Lung (tissue), 12 donors: ENCODE measurements around the gene FNIP1. TPM values are rescaled to one million over a fixed set of nuclear protein-coding genes. Genes with fewer than 3 reads are reported as not detected.

Source experiments
- ATAC-seq: fragments of 200-7000 bp; cut with Tn5 transposase; one replicate; pipeline ENCODE4 v1.9.1; 2020; ENCODE audit warnings: moderate number of reproducible peaks; ENCODE audit not compliant: insufficient read depth, low FRiP score
- DNase-seq, 3 donors: peaks; one replicate each; pipeline ENCODE4 v3.0.0-alpha.2; 2013 to 2017
- H3K27ac ChIP-seq, 2 donors: one replicate each; pipeline ENCODE4 v1.5.1; 2013; ENCODE audit warnings: mild to moderate bottlenecking in 2 of 2, moderate library complexity in 2 of 2, control low read depth in 1 of 2, inconsistent platforms in 1 of 2, low read depth in 1 of 2, low read length in 1 of 2
- H3K27me3 ChIP-seq, 3 donors: one replicate each; pipeline ENCODE4 v1.5.1; 2013; ENCODE audit warnings: low read length in 2 of 3; ENCODE audit not compliant: control insufficient read depth in 3 of 3, insufficient read depth in 3 of 3
- H3K36me3 ChIP-seq, 4 donors: one replicate each; pipeline ENCODE4 v1.5.1; 2013; ENCODE audit warnings: low read length in 4 of 4, mild to moderate bottlenecking in 1 of 4, moderate library complexity in 1 of 4; ENCODE audit not compliant: control insufficient read depth in 4 of 4, insufficient read depth in 4 of 4
- H3K4me1 ChIP-seq, 5 donors: one replicate each; pipeline ENCODE4 v1.5.1; 2013; ENCODE audit warnings: low read length in 5 of 5, mild to moderate bottlenecking in 2 of 5, moderate library complexity in 1 of 5; ENCODE audit not compliant: control insufficient read depth in 5 of 5, insufficient read depth in 5 of 5
- H3K4me3 ChIP-seq: one replicate; pipeline ENCODE4 v1.5.1; 2013; ENCODE audit warnings: mild to moderate bottlenecking, control low read depth, moderate library complexity
- H3K9ac ChIP-seq, 2 donors: one replicate each; pipeline ENCODE4 v1.5.1; 2013; ENCODE audit warnings: low read length in 2 of 2, control low read depth in 1 of 2; ENCODE audit not compliant: insufficient read depth in 1 of 2
- H3K9me3 ChIP-seq, 4 donors: one replicate each; pipeline ENCODE4 v1.5.1; 2013; ENCODE audit warnings: low read length in 3 of 4, mild to moderate bottlenecking in 1 of 4, moderate library complexity in 1 of 4; ENCODE audit not compliant: control insufficient read depth in 4 of 4, insufficient read depth in 3 of 4
- CTCF ChIP-seq: IDR thresholded peaks from 2 replicates; pipeline ENCODE4 v1.5.1; 2012; ENCODE audit warnings: mild to moderate bottlenecking; ENCODE audit errors: control extremely low read depth, extremely low read depth
- WGBS, 2 donors: extraction: QIAGEN DNeasy Blood & Tissue Kit; methylation state at CpG; one replicate each; pipeline ENCODE4 v1.1.7; 2013; 5-methylcytosine and 5-hydroxymethylcytosine counted together
- polyA plus RNA-seq, 2 donors: library from polyadenylated mRNA; stranded (reverse); fragments of 200-250 nt; gene quantifications; one replicate each; pipeline ENCODE4 v1.2.1, GENCODE V29; 2013
- total RNA-seq, 2 donors: library from RNA; depleted of rRNA in 1 of 2; stranded (reverse); fragments of >200 nt in 1 of 2; gene quantifications; one replicate each; pipeline ENCODE4 v1.2.1, GENCODE V29; 2014 to 2021
- donor health status: control.
- donor health status: control.
- donor health status: Bipolar disorder and iron deficiency.
- donor health status: healthy.
- donor health status: DM: yes; HTN: yes; CAD: no.

Gene FNIP1
- total and polyA plus RNA-seq, 4 donors = 5.0 to 98.3 (median 22.6) TPM

- Histone ChIP-seq H3K27me3 (no peaks in the 10 kb centered on the region), H3K27ac (no peak overlapping the region), H3K4me1 (peaks cover 0 to 9% (median 0%) of the 10 kb centered on the region in 5 donors), H3K9ac (no peak overlapping the region), H3K4me3 (no peak overlapping the region), H3K36me3 (peaks cover 2 to 12% (median 6%) of the 10 kb centered on the region in 4 donors), H3K9me3 (no peaks in the 10 kb centered on the region)
- DNase-seq = no peak
- 30 to 74% methylated on average over 6 of the region's 6 CpGs for WGBS, 2 donors
- ATAC-seq = no peak
- TF ChIP-seq CTCF = no peak
Measured at GRCh38 chr5:131747180-131748105, 49.4 kb downstream of the FNIP1 start.

- H3K27me3 ChIP-seq = no peaks in the 10 kb centered on the region
- DNase-seq = no peak
- peaks cover 0 to 11% (median 0%) of the 10 kb centered on the region in 5 donors for H3K4me1 ChIP-seq
- WGBS, 2 donors = 97 to 98% methylated on average over 4 of the region's 4 CpGs
- no peak for TF ChIP-seq CTCF
- H3K4me3 ChIP-seq = no peak overlapping the region
- H3K36me3 ChIP-seq = peaks cover 2 to 13% (median 10%) of the 10 kb centered on the region in 4 donors
- H3K9ac ChIP-seq = no peak overlapping the region
- H3K27ac ChIP-seq = no peak overlapping the region
- no peaks in the 10 kb centered on the region for H3K9me3 ChIP-seq
- ATAC-seq = no peak
Measured at GRCh38 chr5:131746423-131746822, 50.4 kb downstream of the FNIP1 start.

- peaks cover 2 to 14% (median 10%) of the 10 kb centered on the region in 4 donors for H3K36me3 ChIP-seq
- DNase-seq (no peak), ATAC-seq (no peak)
- no peaks in the 10 kb centered on the region for H3K9me3 ChIP-seq
- TF ChIP-seq CTCF = no peak
- H3K4me3 ChIP-seq = no peak overlapping the region
- no peak overlapping the region for H3K9ac ChIP-seq
- WGBS, 2 donors = 72 to 85% methylated on average over 4 of the region's 4 CpGs
- no peaks in the 10 kb centered on the region for H3K27me3 ChIP-seq
- H3K4me1 ChIP-seq = peaks cover 0 to 11% (median 0%) of the 10 kb centered on the region in 5 donors
- no peak overlapping the region for H3K27ac ChIP-seq
Measured at GRCh38 chr5:131745703-131746102, 51.1 kb downstream of the FNIP1 start.
